ENCODE data around the gene AFF3. TPM values are rescaled to one million over a fixed set of nuclear protein-coding genes. Genes with fewer than 3 reads are reported as not detected.

The AFF3 gene
- total and polyA plus RNA-seq, 2 of the 13 experiments (the other 11 are each of a cell fraction or from before 2014, with no cell fraction given): not detected

DNA sequence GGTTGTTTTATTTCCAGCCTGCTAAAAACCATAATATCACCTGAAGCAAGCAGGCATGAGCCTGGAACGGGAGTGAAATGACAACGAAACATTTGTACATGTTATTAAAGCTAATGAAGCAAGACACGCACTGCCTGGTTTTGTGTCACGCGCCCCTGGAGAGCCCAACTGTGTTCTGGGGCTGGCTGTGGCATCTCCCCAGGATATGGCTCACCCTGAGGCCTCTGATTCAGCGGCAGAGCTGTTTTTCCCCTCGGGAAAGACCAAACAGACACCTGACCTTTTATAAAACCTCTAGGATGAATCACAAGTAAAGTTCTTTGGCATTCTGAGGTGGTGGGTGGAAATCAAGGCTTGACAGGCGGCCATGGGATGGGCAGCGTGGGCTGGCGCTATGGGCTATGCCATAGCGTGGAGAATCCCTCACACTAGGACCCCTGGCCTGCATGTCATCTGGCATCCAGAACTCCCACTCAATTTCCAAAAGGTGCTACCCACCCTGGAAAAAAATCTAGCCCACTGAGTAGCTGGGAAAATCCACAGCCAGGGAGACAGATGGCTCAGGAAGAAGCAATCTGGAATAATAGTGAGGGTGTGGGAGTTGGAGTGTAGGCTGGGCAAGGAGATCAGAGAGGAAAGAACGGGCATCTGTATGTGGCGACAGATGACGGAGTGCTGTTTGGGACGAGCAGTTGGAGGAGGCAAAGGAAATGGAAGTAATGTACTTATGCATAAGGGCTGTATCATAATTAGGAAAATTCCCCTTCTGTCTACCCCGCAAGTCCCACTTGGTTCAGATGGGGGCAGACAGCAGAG is 262.0 kb downstream of the AFF3 start (continued):
- TF ChIP-seq BCL3 (CRISPR knock-in tag; IDR thresholded peaks at IDR 0.05): no peak
- no peak for TF ChIP-seq THAP11 (CRISPR knock-in tag; IDR thresholded peaks at IDR 0.05)
- no peak for TF ChIP-seq ZNF44 (CRISPR knock-in tag; IDR thresholded peaks at IDR 0.05)
- TF ChIP-seq, protein P1, sequence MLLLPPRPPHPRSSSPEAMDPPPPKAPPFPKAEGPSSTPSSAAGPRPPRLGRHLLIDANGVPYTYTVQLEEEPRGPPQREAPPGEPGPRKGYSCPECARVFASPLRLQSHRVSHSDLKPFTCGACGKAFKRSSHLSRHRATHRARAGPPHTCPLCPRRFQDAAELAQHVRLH (CRISPR knock-in tag; IDR thresholded peaks at IDR 0.05; ENCODE audit: borderline replicate concordance, low read depth): no peak
- no peak for TF ChIP-seq AHR (CRISPR knock-in tag; IDR thresholded peaks at IDR 0.05)
- no peak for TF ChIP-seq DR1 (CRISPR knock-in tag; IDR thresholded peaks at IDR 0.05)
- no peak for TF ChIP-seq SIX1 (CRISPR knock-in tag; IDR thresholded peaks at IDR 0.05; ENCODE audit: borderline replicate concordance)
- no peak for TF ChIP-seq CENPX (CRISPR knock-in tag; IDR thresholded peaks at IDR 0.05)

- Histone ChIP-seq H2AFZ (ENCODE audit: low read length) (no peak overlapping the region), H3K4me3 (replicated peaks in 1 of 3; ENCODE audit: insufficient read depth in 1 of 3, low read depth in 2 of 3, low read length in 3 of 3) (no peak overlapping the region), H3K9me3 (ENCODE audit: low read length) (no peaks in the 10 kb centered on the region), H3K4me1 (ENCODE audit: insufficient read depth, low read length) (no peaks in the 10 kb centered on the region), H3K4me2 (ENCODE audit: low read depth, low read length) (no peak overlapping the region), H3K79me2 (ENCODE audit: insufficient read depth, low read length) (no peaks in the 10 kb centered on the region), H3K27me3 (ENCODE audit: control insufficient read depth in 1 of 2, insufficient read depth in 2 of 2, low read length in 2 of 2) (0 out of 5 replicates have a peak, but pooled peaks cover 0 to 2% of the 10 kb centered on the region in 2 experiments), H3K27ac (ENCODE audit: extremely low read length, insufficient read depth, low read length) (no peak overlapping the region), H3K36me3 (replicated peaks in 1 of 2; ENCODE audit: control insufficient read depth in 1 of 2, insufficient read depth in 2 of 2, low read length in 2 of 2) (no peaks in the 10 kb centered on the region), H4K20me1 (ENCODE audit: insufficient read depth, low read length) (no peaks in the 10 kb centered on the region), H3K9ac (ENCODE audit: insufficient read depth, low read depth, low read length) (no peak overlapping the region)
- DNase-seq (ENCODE audit: low spot score) (no peak), ATAC-seq (no peak), FAIRE-seq (no peak)
- intact Hi-C loops (cut with micrococcal nuclease; ENCODE audit: unreplicated experiment) (no loop called here), in situ Hi-C loops (cut with HindIII; ENCODE audit: extremely low pct_ligation_motif_present, low pct_unique_long_range_greater_than_20kb) (no loop called here)
- CTCF ChIA-PET (ENCODE audit: low intra/inter-chr PET ratio, low total read pairs): no interaction called here
- no TSS peak for BruUV-seq (replicated peaks)
- 20% methylated on average over 4 of the region's 4 CpGs for WGBS (ENCODE audit: low lambda C conversion rate)
- POLR2A ChIA-PET: no interaction called here
- TF ChIP-seq, protein P2, sequence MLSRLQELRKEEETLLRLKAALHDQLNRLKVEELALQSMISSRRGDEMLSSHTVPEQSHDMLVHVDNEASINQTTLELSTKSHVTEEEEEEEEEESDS (CRISPR knock-in tag; IDR thresholded peaks at IDR 0.05; ENCODE audit: borderline replicate concordance): no peak
- TF ChIP-seq, protein P3, sequence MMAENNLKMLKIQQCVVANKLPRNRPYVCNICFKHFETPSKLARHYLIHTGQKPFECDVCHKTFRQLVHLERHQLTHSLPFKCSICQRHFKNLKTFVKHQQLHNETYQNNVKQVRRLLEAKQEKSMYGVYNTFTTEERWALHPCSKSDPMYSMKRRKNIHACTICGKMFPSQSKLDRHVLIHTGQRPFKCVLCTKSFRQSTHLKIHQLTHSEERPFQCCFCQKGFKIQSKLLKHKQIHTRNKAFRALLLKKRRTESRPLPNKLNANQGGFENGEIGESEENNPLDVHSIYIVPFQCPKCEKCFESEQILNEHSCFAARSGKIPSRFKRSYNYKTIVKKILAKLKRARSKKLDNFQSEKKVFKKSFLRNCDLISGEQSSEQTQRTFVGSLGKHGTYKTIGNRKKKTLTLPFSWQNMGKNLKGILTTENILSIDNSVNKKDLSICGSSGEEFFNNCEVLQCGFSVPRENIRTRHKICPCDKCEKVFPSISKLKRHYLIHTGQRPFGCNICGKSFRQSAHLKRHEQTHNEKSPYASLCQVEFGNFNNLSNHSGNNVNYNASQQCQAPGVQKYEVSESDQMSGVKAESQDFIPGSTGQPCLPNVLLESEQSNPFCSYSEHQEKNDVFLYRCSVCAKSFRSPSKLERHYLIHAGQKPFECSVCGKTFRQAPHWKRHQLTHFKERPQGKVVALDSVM (CRISPR knock-in tag; IDR thresholded peaks at IDR 0.05): no peak
- no peak for TF ChIP-seq ZNF549 (CRISPR knock-in tag; IDR thresholded peaks at IDR 0.05)
- TF ChIP-seq, protein P4, sequence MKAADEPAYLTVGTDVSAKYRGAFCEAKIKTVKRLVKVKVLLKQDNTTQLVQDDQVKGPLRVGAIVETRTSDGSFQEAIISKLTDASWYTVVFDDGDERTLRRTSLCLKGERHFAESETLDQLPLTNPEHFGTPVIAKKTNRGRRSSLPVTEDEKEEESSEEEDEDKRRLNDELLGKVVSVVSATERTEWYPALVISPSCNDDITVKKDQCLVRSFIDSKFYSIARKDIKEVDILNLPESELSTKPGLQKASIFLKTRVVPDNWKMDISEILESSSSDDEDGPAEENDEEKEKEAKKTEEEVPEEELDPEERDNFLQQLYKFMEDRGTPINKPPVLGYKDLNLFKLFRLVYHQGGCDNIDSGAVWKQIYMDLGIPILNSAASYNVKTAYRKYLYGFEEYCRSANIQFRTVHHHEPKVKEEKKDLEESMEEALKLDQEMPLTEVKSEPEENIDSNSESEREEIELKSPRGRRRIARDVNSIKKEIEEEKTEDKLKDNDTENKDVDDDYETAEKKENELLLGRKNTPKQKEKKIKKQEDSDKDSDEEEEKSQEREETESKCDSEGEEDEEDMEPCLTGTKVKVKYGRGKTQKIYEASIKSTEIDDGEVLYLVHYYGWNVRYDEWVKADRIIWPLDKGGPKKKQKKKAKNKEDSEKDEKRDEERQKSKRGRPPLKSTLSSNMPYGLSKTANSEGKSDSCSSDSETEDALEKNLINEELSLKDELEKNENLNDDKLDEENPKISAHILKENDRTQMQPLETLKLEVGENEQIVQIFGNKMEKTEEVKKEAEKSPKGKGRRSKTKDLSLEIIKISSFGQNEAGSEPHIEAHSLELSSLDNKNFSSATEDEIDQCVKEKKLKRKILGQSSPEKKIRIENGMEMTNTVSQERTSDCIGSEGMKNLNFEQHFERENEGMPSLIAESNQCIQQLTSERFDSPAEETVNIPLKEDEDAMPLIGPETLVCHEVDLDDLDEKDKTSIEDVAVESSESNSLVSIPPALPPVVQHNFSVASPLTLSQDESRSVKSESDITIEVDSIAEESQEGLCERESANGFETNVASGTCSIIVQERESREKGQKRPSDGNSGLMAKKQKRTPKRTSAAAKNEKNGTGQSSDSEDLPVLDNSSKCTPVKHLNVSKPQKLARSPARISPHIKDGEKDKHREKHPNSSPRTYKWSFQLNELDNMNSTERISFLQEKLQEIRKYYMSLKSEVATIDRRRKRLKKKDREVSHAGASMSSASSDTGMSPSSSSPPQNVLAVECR (CRISPR knock-in tag; IDR thresholded peaks at IDR 0.05; ENCODE audit: borderline replicate concordance): no peak
Measured at GRCh38 chr2:99879481-99879880, 262.9 kb downstream of the AFF3 start.

Data from HepG2 (cell line).